Stomach smooth muscle (tissue), 2 donors: Measurements from ENCODE around the gene SLC38A6.

ENCODE experiments used
- H3K27ac ChIP-seq: one replicate; pipeline ENCODE4 v1.7.0; 2013; ENCODE audit warnings: mild to moderate bottlenecking, low read length, inconsistent platforms
- H3K27me3 ChIP-seq, 2 donors: one replicate each; pipeline ENCODE4 v1.7.0; 2013; ENCODE audit warnings: low read length in 2 of 2; ENCODE audit not compliant: insufficient read depth in 2 of 2, control insufficient read depth in 1 of 2
- H3K36me3 ChIP-seq, 2 donors: one replicate each; pipeline ENCODE4 v1.7.0; 2013; ENCODE audit warnings: low read length in 2 of 2; ENCODE audit not compliant: control insufficient read depth in 2 of 2, insufficient read depth in 2 of 2
- H3K4me1 ChIP-seq: one replicate; pipeline ENCODE4 v1.7.0; 2013; ENCODE audit warnings: low read length; ENCODE audit not compliant: control insufficient read depth, insufficient read depth
- H3K4me3 ChIP-seq, 2 donors: one replicate each; pipeline ENCODE4 v1.7.0; 2013; ENCODE audit warnings: low read length in 2 of 2
- H3K9ac ChIP-seq, 2 donors: one replicate each; pipeline ENCODE4 v1.7.0; 2013; ENCODE audit warnings: low read length in 2 of 2, mild to moderate bottlenecking in 1 of 2
- H3K9me3 ChIP-seq, 2 donors: one replicate each; pipeline ENCODE4 v1.7.0; 2013; ENCODE audit warnings: low read length in 2 of 2; ENCODE audit not compliant: control insufficient read depth in 2 of 2
- donor health status: healthy.
- donor health status: Pancreatic carcinoma.

The SLC38A6 gene

GRCh38 chr14:60958146-60958545 is 22.9 kb upstream of the SLC38A6 start:
- H3K4me3 ChIP-seq = no peak overlapping the region
- no peaks in the 10 kb centered on the region for H3K4me1 ChIP-seq
- no peaks in the 10 kb centered on the region for H3K36me3 ChIP-seq
- H3K27me3 ChIP-seq = no peaks in the 10 kb centered on the region
- peaks cover 3 to 21% of the 10 kb centered on the region in 2 donors for H3K9me3 ChIP-seq
- no peak overlapping the region for H3K27ac ChIP-seq
- no peak overlapping the region for H3K9ac ChIP-seq

GRCh38 chr14:60963761-60964160 is 17.3 kb upstream of the SLC38A6 start:
- no peak overlapping the region for H3K4me3 ChIP-seq
- H3K27ac ChIP-seq = no peak overlapping the region
- no peaks in the 10 kb centered on the region for H3K27me3 ChIP-seq
- H3K4me1 ChIP-seq = no peaks in the 10 kb centered on the region
- no peak overlapping the region for H3K9ac ChIP-seq
- no peaks in the 10 kb centered on the region for H3K36me3 ChIP-seq
- peaks cover 0 to 6% of the 10 kb centered on the region in 2 donors for H3K9me3 ChIP-seq

- Histone ChIP-seq H3K36me3 (no peaks in the 10 kb centered on the region), H3K4me3 (no peak overlapping the region), H3K27me3 (no peaks in the 10 kb centered on the region), H3K9me3 (no peaks in the 10 kb centered on the region), H3K4me1 (no peaks in the 10 kb centered on the region), H3K9ac (no peak overlapping the region), H3K27ac (no peak overlapping the region)
Measured at GRCh38 chr14:60964904-60965303, 16.1 kb upstream of the SLC38A6 start.

GRCh38 chr14:60965402-60965801 is 15.6 kb upstream of the SLC38A6 start:
- no peaks in the 10 kb centered on the region for H3K27me3 ChIP-seq
- no peak overlapping the region for H3K9ac ChIP-seq
- H3K36me3 ChIP-seq = no peaks in the 10 kb centered on the region
- no peaks in the 10 kb centered on the region for H3K4me1 ChIP-seq
- H3K9me3 ChIP-seq = no peaks in the 10 kb centered on the region
- no peak overlapping the region for H3K4me3 ChIP-seq
- no peak overlapping the region for H3K27ac ChIP-seq

- Histone ChIP-seq H3K27ac (no peak overlapping the region), H3K27me3 (no peaks in the 10 kb centered on the region), H3K9me3 (no peaks in the 10 kb centered on the region), H3K9ac (no peak overlapping the region), H3K4me1 (no peaks in the 10 kb centered on the region), H3K4me3 (no peak overlapping the region), H3K36me3 (no peaks in the 10 kb centered on the region)
Measured at GRCh38 chr14:60968099-60968498, 12.9 kb upstream of the SLC38A6 start.

GRCh38 chr14:60968671-60969070 is 12.4 kb upstream of the SLC38A6 start:
- Histone ChIP-seq H3K27ac (no peak overlapping the region), H3K27me3 (no peaks in the 10 kb centered on the region), H3K9me3 (no peaks in the 10 kb centered on the region), H3K4me3 (no peak overlapping the region), H3K4me1 (no peaks in the 10 kb centered on the region), H3K36me3 (no peaks in the 10 kb centered on the region), H3K9ac (no peak overlapping the region)

- H3K36me3 ChIP-seq = no peaks in the 10 kb centered on the region
- H3K9ac ChIP-seq = no peak overlapping the region
- H3K9me3 ChIP-seq = no peaks in the 10 kb centered on the region
- H3K4me1 ChIP-seq = no peaks in the 10 kb centered on the region
- no peaks in the 10 kb centered on the region for H3K27me3 ChIP-seq
- H3K4me3 ChIP-seq = no peak overlapping the region
- no peak overlapping the region for H3K27ac ChIP-seq
Measured at GRCh38 chr14:60970146-60970545, 10.9 kb upstream of the SLC38A6 start.

- H3K4me1 ChIP-seq = no peaks in the 10 kb centered on the region
- H3K27me3 ChIP-seq = no peaks in the 10 kb centered on the region
- H3K27ac ChIP-seq = no peak overlapping the region
- no peak overlapping the region for H3K9ac ChIP-seq
- no peaks in the 10 kb centered on the region for H3K9me3 ChIP-seq
- H3K36me3 ChIP-seq = no peaks in the 10 kb centered on the region
- no peak overlapping the region for H3K4me3 ChIP-seq
Measured at GRCh38 chr14:60971271-60971670, 9.8 kb upstream of the SLC38A6 start.

GRCh38 chr14:60972295-60972694 is 8.8 kb upstream of the SLC38A6 start:
- Histone ChIP-seq H3K27ac (no peak overlapping the region), H3K4me3 (no peak overlapping the region), H3K4me1 (no peaks in the 10 kb centered on the region), H3K9me3 (no peaks in the 10 kb centered on the region), H3K9ac (no peak overlapping the region), H3K27me3 (no peaks in the 10 kb centered on the region), H3K36me3 (no peaks in the 10 kb centered on the region)

GRCh38 chr14:60973070-60973469 is 8.0 kb upstream of the SLC38A6 start:
- H3K27ac ChIP-seq = no peak overlapping the region
- no peaks in the 10 kb centered on the region for H3K27me3 ChIP-seq
- no peak overlapping the region for H3K9ac ChIP-seq
- no peak overlapping the region for H3K4me3 ChIP-seq
- H3K9me3 ChIP-seq = no peaks in the 10 kb centered on the region
- no peaks in the 10 kb centered on the region for H3K36me3 ChIP-seq
- no peaks in the 10 kb centered on the region for H3K4me1 ChIP-seq

GRCh38 chr14:60974090-60974651 is 6.9 kb upstream of the SLC38A6 start:
- no peak overlapping the region for H3K9ac ChIP-seq
- H3K9me3 ChIP-seq = no peaks in the 10 kb centered on the region
- H3K27me3 ChIP-seq = no peaks in the 10 kb centered on the region
- no peaks in the 10 kb centered on the region for H3K36me3 ChIP-seq
- H3K27ac ChIP-seq = no peak overlapping the region
- no peaks in the 10 kb centered on the region for H3K4me1 ChIP-seq
- H3K4me3 ChIP-seq = no peak overlapping the region
